ENCODE measurements around the gene ARL15.

Gene ARL15

DNA sequence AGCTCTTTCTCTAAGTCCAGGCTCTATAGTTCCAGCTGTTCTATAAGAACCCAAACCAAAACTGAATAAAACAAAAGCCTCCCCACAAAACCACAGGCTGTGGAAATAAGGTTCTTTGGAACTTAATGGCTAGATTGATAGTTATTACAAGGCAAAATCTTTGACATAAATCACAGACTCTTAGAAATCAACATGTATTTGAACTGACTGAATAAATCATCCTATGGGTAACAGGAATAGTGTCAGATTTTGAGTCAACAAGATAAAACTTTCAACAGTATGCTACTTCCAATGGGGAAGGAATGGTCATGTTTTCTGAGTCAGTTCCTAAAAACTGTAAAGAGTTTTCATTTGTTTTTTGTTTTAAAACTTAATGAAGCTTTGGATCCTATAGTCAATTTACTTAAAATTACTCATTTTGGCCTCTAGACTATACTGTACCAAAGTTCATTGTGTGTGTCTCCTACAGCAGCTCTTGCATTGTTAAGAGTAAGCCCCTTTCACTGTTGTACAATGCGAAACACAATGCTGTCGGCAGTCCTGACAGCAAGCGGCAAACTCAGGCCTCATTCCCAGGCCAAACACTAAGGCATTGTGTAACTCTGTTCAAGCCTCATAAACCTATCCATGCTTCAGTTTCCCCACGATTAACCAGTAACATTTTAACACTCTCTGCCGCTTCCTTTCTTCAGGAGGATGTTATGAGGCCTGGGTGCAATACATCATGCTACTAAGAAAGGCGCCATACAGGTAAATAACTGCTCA, 134.1 kb downstream of the ARL15 start:
- Histone ChIP-seq H3K27ac (no peak overlapping the region), H3K4me3 (ENCODE audit: low read depth in 1 of 2, low read length in 1 of 2) (no peak overlapping the region), H3K36me3 (no peaks in the 10 kb centered on the region), H3K27me3 (no peaks in the 10 kb centered on the region), H3K9me3 (no peaks in the 10 kb centered on the region), H3K4me1 (ENCODE audit: control insufficient read depth in 1 of 2, insufficient read depth in 1 of 2, low read depth in 1 of 2, low read length in 1 of 2) (peaks cover 6 to 9% of the 10 kb centered on the region in 2 experiments)
- TF ChIP-seq, protein P1, sequence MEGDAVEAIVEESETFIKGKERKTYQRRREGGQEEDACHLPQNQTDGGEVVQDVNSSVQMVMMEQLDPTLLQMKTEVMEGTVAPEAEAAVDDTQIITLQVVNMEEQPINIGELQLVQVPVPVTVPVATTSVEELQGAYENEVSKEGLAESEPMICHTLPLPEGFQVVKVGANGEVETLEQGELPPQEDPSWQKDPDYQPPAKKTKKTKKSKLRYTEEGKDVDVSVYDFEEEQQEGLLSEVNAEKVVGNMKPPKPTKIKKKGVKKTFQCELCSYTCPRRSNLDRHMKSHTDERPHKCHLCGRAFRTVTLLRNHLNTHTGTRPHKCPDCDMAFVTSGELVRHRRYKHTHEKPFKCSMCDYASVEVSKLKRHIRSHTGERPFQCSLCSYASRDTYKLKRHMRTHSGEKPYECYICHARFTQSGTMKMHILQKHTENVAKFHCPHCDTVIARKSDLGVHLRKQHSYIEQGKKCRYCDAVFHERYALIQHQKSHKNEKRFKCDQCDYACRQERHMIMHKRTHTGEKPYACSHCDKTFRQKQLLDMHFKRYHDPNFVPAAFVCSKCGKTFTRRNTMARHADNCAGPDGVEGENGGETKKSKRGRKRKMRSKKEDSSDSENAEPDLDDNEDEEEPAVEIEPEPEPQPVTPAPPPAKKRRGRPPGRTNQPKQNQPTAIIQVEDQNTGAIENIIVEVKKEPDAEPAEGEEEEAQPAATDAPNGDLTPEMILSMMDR (IDR thresholded peaks at IDR 0.05), result no peak

DNA sequence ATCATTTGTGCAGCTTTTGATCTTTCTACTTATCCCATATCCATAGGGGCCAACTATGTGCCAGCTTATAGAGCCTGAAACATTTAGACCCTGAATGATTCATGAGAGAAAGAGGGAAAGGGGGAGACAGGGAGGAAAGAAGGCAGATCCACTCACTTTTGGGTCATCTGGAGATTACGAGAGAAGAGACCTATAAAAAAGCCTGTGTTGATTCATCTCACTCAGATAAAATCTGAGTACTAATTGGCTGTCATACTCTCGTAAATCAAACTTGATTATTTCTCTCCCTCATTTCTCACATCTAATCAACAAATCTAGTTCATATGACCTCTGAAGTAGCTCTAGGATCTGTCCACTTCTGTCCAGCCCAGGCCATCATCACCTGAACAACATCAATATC, 137.1 kb downstream of the ARL15 start:
- Histone ChIP-seq H3K4me3 (ENCODE audit: low read depth in 1 of 2, low read length in 1 of 2) (no peak overlapping the region), H3K9me3 (no peaks in the 10 kb centered on the region), H3K36me3 (no peaks in the 10 kb centered on the region), H3K27me3 (no peaks in the 10 kb centered on the region), H3K4me1 (ENCODE audit: control insufficient read depth in 1 of 2, insufficient read depth in 1 of 2, low read depth in 1 of 2, low read length in 1 of 2) (peaks cover 6 to 9% of the 10 kb centered on the region in 2 experiments), H3K27ac (no peak overlapping the region)
- TF ChIP-seq, protein P1 (IDR thresholded peaks at IDR 0.05), result no peak

DNA sequence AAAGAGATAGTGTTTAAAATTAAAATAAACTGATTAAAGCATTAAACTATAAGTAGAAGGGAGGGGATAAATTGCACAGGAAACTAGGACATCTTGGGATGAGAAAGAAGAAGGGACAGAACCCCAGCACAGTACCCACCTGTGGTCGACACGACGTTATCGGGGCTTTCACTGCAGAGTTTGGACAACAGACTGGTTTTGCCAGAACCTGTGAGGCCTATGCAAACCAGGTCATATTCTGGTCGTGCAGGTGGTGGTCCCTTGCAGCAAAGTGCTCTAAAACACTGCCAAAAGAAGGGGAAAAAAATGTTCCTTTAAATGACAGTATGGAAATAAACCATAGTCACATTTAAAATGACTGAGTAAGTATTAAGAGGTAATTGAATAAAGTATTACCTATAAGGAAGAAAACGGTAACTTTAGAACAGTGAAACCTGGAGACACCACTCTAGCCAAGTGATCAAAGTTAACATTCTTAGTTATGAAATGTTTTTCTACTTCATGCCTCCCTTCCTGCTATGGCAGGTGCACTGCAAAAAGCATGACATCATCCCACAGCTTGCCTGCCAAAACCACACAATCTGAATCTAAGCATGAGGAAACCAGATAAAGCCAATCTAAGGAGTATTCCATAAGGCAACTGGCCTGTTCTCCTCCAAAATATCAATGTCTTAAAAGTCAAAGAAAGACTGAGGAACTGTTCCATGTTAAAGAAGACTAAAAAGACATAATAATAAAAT, 138.6 kb downstream of the ARL15 start:
- peaks cover 2 to 4% of the 10 kb centered on the region in 2 experiments for H3K4me1 ChIP-seq (ENCODE audit: control insufficient read depth in 1 of 2, insufficient read depth in 1 of 2, low read depth in 1 of 2, low read length in 1 of 2)
- H3K9me3 ChIP-seq, result no peaks in the 10 kb centered on the region
- no peaks in the 10 kb centered on the region for H3K36me3 ChIP-seq
- H3K27ac ChIP-seq, result no peak overlapping the region
- H3K4me3 ChIP-seq (ENCODE audit: low read depth in 1 of 2, low read length in 1 of 2), result no peak overlapping the region
- TF ChIP-seq, protein P1 (IDR thresholded peaks at IDR 0.05), result no peak
- H3K27me3 ChIP-seq, result no peaks in the 10 kb centered on the region

DNA sequence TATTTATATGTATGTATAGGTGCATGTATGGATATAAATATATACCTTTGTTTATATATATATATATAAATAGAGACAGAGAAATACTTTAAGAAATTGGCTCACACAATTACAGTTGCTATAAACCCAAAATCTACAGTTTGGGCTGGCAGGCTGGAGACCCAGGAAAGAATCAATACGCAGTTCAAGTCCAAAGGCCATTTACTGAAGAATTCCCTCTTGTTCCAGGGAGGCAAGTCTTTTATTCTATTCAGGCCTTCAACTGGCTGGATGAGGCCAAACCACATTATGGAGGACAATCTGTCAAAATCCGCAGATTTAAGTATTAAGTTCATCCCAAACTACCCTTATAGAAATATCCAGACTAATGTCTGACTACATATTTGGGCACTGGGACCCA, 144.7 kb downstream of the ARL15 start:
- no peak overlapping the region for H3K4me3 ChIP-seq (ENCODE audit: low read depth in 1 of 2, low read length in 1 of 2)
- H3K9me3 ChIP-seq, result no peaks in the 10 kb centered on the region
- no peaks in the 10 kb centered on the region for H3K27me3 ChIP-seq
- no peaks in the 10 kb centered on the region for H3K4me1 ChIP-seq (ENCODE audit: control insufficient read depth in 1 of 2, insufficient read depth in 1 of 2, low read depth in 1 of 2, low read length in 1 of 2)
- H3K27ac ChIP-seq, result no peak overlapping the region
- TF ChIP-seq, protein P1 (IDR thresholded peaks at IDR 0.05), result no peak
- no peaks in the 10 kb centered on the region for H3K36me3 ChIP-seq

DNA sequence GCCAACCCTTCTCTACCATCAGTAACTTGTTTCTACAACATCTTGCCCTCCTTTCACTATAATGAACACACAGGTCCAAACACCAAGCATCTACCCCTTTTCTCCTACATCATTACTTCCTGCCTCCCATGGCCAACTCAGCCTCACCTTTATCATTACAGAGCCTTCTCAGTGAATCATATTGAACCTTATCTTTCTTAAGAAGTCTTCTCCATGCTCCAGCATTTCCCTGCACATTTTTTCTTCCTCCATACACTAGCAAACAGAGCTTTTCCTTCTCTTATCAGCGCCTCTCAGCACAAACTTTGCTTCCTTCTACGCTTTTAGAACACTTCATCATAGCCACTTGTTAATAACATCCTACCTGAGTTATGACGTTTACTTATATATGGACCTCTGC, 148.2 kb downstream of the ARL15 start:
- TF ChIP-seq, protein P1 (IDR thresholded peaks at IDR 0.05), result no peak
- Histone ChIP-seq H3K4me3 (ENCODE audit: low read depth in 1 of 2, low read length in 1 of 2) (no peak overlapping the region), H3K9me3 (no peaks in the 10 kb centered on the region), H3K27ac (no peak overlapping the region), H3K36me3 (no peaks in the 10 kb centered on the region), H3K27me3 (no peaks in the 10 kb centered on the region), H3K4me1 (ENCODE audit: control insufficient read depth in 1 of 2, insufficient read depth in 1 of 2, low read depth in 1 of 2, low read length in 1 of 2) (no peaks in the 10 kb centered on the region)

Data from neutrophil (primary cell).